ENCODE data around the gene ERCC6L.

Gene ERCC6L

DNA sequence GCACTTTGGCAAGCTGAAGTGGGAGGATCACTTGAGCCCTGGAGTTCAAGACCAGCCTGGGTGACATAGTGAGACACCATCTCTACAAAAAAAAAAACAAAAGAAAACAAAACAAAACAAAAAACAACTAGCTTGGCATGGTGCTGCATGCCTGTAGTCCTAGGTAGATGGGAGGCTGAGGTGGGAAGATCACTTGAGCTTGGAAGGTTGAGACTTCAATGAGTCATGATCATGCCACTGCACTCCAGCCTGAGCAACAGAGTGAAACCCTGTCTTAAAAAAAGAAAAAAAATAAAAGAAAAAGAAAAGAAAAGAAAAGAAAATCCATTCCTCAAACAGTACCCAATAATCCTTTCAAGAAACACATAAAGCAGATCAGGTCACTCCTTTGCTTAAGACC lies 14.9 kb upstream of the ERCC6L start:
- DNase-seq (ENCODE audit: low read depth) = no peak
- TF ChIP-seq, protein P1, sequence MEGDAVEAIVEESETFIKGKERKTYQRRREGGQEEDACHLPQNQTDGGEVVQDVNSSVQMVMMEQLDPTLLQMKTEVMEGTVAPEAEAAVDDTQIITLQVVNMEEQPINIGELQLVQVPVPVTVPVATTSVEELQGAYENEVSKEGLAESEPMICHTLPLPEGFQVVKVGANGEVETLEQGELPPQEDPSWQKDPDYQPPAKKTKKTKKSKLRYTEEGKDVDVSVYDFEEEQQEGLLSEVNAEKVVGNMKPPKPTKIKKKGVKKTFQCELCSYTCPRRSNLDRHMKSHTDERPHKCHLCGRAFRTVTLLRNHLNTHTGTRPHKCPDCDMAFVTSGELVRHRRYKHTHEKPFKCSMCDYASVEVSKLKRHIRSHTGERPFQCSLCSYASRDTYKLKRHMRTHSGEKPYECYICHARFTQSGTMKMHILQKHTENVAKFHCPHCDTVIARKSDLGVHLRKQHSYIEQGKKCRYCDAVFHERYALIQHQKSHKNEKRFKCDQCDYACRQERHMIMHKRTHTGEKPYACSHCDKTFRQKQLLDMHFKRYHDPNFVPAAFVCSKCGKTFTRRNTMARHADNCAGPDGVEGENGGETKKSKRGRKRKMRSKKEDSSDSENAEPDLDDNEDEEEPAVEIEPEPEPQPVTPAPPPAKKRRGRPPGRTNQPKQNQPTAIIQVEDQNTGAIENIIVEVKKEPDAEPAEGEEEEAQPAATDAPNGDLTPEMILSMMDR (conservative IDR thresholded peaks at IDR 0.05; ENCODE audit: control insufficient read depth, insufficient read depth, low read depth, low read length) = no peak
- no peak overlapping the region for H3K4me3 ChIP-seq (ENCODE audit: control insufficient read depth, low read depth, low read length)

DNA sequence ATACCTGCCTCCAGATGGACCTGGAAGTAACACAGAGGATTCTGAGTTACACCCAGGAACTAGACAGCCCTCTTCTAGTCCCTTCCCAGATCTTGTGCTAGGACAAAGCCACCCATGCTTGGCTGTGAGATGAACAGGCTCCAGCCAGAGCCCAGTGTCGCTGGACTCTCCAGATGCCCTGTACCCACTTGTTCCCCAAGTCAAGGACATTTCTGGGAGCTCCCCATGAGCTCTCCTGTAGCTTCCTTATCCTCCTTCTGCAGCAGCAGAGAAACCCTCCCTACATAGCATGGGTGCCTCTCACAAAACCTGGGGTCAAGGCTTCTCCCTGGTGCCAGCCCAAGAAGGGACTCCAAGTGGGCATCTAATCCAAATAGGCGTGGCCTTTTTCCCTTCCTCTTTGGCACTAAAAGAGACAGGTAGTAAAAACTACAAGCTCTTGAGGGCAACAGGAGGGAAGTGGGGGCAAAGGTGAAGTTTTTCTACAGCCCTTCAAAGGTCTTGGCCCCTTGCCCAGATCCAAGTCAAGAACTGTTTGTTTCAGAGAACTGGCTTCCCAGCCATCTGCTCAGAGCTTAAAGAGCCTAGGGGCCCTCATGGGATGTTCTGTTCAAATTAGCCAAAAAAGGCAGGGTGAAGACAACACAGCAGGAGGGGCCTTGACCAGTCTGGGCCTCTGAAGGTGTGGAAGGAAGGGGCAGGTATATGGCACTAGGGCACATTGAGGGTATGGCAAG lies 8.5 kb upstream of the ERCC6L start:
- DNase-seq (ENCODE audit: low read depth) = peak; percentile 34
- TF ChIP-seq, protein P1 (conservative IDR thresholded peaks at IDR 0.05; ENCODE audit: control insufficient read depth, insufficient read depth, low read depth, low read length) = no peak
- H3K4me3 ChIP-seq (ENCODE audit: control insufficient read depth, low read depth, low read length) = no peak overlapping the region

DNA sequence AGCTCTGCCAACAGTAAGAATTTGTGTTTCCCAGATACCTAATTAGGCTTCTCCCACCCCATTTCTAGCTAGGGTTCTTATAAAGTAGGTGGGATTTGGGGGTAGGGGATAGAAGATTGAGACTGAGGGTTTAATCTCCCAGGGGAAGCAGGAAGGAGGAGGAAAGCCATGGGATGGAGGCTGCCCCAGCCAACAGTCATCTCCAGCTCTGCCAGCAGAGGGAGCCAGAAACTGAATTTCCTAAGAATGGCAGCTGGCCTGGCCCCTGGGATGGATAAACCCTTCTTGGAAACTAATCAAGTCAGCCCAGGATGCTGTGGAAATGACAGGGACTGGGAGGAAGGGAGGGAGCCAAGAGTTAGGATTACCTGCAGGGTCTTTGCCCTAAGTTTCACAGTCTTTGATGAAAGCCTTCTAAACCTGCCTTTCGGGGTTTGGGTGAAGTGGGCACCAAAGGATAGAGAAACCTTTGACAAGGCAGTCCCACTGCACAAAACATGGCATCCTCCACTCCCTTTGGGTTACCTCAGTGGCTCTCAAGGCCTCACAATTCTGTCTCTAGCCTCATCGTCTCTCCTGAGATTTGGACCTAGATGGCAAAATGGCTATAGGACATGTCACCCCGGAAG lies 6.7 kb upstream of the ERCC6L start:
- no peak overlapping the region for H3K4me3 ChIP-seq (ENCODE audit: control insufficient read depth, low read depth, low read length)
- DNase-seq (ENCODE audit: low read depth) = peak; percentile 75
- TF ChIP-seq, protein P1 (conservative IDR thresholded peaks at IDR 0.05; ENCODE audit: control insufficient read depth, insufficient read depth, low read depth, low read length) = peak; percentile 94

GRCh38 chrX:72243472-72243871 lies 4.6 kb upstream of the ERCC6L start:
- TF ChIP-seq, protein P1 (conservative IDR thresholded peaks at IDR 0.05; ENCODE audit: control insufficient read depth, insufficient read depth, low read depth, low read length) = no peak
- no peak overlapping the region for H3K4me3 ChIP-seq (ENCODE audit: control insufficient read depth, low read depth, low read length)
- DNase-seq (ENCODE audit: low read depth) = peak; percentile 45

DNA sequence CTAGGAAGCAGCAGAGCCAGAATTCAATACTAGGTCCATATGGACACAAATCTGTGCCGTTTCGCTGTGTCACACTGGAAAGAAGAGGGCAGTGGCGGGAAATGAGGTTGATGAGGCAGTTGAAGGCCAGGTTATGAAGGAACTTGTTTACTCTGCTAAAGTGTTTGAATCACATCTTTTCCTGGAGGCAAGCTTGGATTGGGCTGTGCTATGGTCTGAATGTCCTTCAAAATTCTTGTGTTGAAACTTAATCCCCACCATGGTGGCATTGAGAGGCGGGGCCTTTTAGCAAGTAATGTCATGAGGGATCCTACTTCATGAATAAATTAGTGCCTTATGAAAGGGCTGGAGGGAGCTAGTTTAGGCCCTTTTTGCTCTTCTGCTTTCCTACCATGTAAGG lies 2.1 kb upstream of the ERCC6L start:
- TF ChIP-seq, protein P1 (conservative IDR thresholded peaks at IDR 0.05; ENCODE audit: control insufficient read depth, insufficient read depth, low read depth, low read length) = no peak
- H3K4me3 ChIP-seq (ENCODE audit: control insufficient read depth, low read depth, low read length) = no peak overlapping the region

GRCh38 chrX:72238183-72238582 lies 644 bp downstream of the ERCC6L start:
- peak overlapping the region; percentile 65 for H3K4me3 ChIP-seq (ENCODE audit: control insufficient read depth, low read depth, low read length)
- no peak for DNase-seq (ENCODE audit: low read depth)

More for the DNA sequence above, 2.1 kb upstream of the ERCC6L start:
- no peak for DNase-seq (ENCODE audit: low read depth)

More at GRCh38 chrX:72238183-72238582, 644 bp downstream of the ERCC6L start:
- TF ChIP-seq, protein P1 (conservative IDR thresholded peaks at IDR 0.05; ENCODE audit: control insufficient read depth, insufficient read depth, low read depth, low read length) = no peak

Data from fibroblast of mammary gland (primary cell).